Large intestine (tissue), 3 donors: ENCODE data around the gene BORCS5. TPM values are rescaled to one million over a fixed set of nuclear protein-coding genes. Genes with fewer than 3 reads are reported as not detected.
"Not testable (repeated sequence)": the region's sequence is repeated elsewhere in the genome, so short reads cannot be mapped to it uniquely, and the experiment has no call there.

ENCODE experiments used
- DNase-seq, 2 donors: peaks; one replicate each; pipeline versions ENCODE4 v3.0.0 to v3.0.0-alpha.2; 2013
- H3K27ac ChIP-seq: one replicate; pipeline ENCODE4 v1.5.1; 2013; ENCODE audit warnings: low read length
- H3K27me3 ChIP-seq: 2 replicates; pipeline ENCODE4 v1.6.1; 2013; ENCODE audit warnings: low read length; ENCODE audit not compliant: control insufficient read depth, insufficient read depth
- H3K36me3 ChIP-seq: 2 replicates; pipeline ENCODE4 v1.6.1; 2013; ENCODE audit warnings: low read length; ENCODE audit not compliant: control insufficient read depth, insufficient read depth
- H3K4me1 ChIP-seq: one replicate; pipeline ENCODE4 v1.6.1; 2013; ENCODE audit warnings: low read length; ENCODE audit not compliant: control insufficient read depth, insufficient read depth
- H3K4me3 ChIP-seq: one replicate; pipeline ENCODE4 v1.5.1; 2013; ENCODE audit warnings: low read length
- H3K9me3 ChIP-seq: one replicate; pipeline ENCODE4 v1.6.1; 2013; ENCODE audit warnings: mild to moderate bottlenecking, low read depth, low read length, moderate library complexity; ENCODE audit not compliant: control insufficient read depth
- WGBS: methylation state at CpG from one replicate; pipeline ENCODE4 v1.1.5; 2013; ENCODE audit warnings: low lambda C conversion rate; ENCODE audit not compliant: insufficient coverage; 5-methylcytosine and 5-hydroxymethylcytosine counted together
- polyA plus RNA-seq: library from polyadenylated mRNA; unstranded; fragments of 120-200 nt; gene quantifications from one replicate; pipeline ENCODE4 v1.2.1, GENCODE V29; 2013

Gene BORCS5
- polyA plus RNA-seq, 1 donor, result 6.4 TPM

GRCh38 chr12:12499909-12500604 is 143.2 kb downstream of the BORCS5 start:
- 96% methylated on average over 3 of the region's 5 CpGs for WGBS
- no peak overlapping the region for H3K27ac ChIP-seq

GRCh38 chr12:12501121-12501520 is 144.2 kb downstream of the BORCS5 start:
- no peak overlapping the region for H3K27ac ChIP-seq
- H3K4me3 ChIP-seq, result no peak overlapping the region
- no peaks in the 10 kb centered on the region for H3K9me3 ChIP-seq
- H3K4me1 ChIP-seq, result peaks cover 17% of the 10 kb centered on the region
- no peaks in the 10 kb centered on the region for H3K27me3 ChIP-seq
- peaks cover 18% of the 10 kb centered on the region for H3K36me3 ChIP-seq
- no CpG with 5 or more reads among the region's 3 CpGs for WGBS
- peak in 1 of 2 donors; percentile 6 for DNase-seq

More at GRCh38 chr12:12499909-12500604, 143.2 kb downstream of the BORCS5 start:
- H3K4me3 ChIP-seq, result no peak overlapping the region
- no peaks in the 10 kb centered on the region for H3K27me3 ChIP-seq
- peaks cover 23% of the 10 kb centered on the region for H3K36me3 ChIP-seq
- no peaks in the 10 kb centered on the region for H3K9me3 ChIP-seq
- peak in 1 of 2 donors; percentile 7 for DNase-seq
- H3K4me1 ChIP-seq, result peaks cover 9% of the 10 kb centered on the region

- not testable (repeated sequence) for H3K9me3 ChIP-seq, H3K27ac ChIP-seq, H3K4me3 ChIP-seq, H3K27me3 ChIP-seq, DNase-seq
- no CpG with 5 or more reads among the region's 7 CpGs for WGBS
- peaks cover 17% of the 10 kb centered on the region for H3K36me3 ChIP-seq
- H3K4me1 ChIP-seq, result peaks cover 22% of the 10 kb centered on the region
These were observed 145.4 kb downstream of the BORCS5 start for GRCh38 chr12:12502130-12502814.

- H3K4me3 ChIP-seq, result no peak overlapping the region
- H3K4me1 ChIP-seq, result peaks cover 22% of the 10 kb centered on the region
- no peak overlapping the region for H3K27ac ChIP-seq
- peaks cover 15% of the 10 kb centered on the region for H3K36me3 ChIP-seq
- H3K27me3 ChIP-seq, result no peaks in the 10 kb centered on the region
- no peaks in the 10 kb centered on the region for H3K9me3 ChIP-seq
- DNase-seq, result no peak
- no CpG with 5 or more reads among the region's 5 CpGs for WGBS
These were observed 145.9 kb downstream of the BORCS5 start for GRCh38 chr12:12502815-12503151.

- WGBS, result 93% methylated on average over 2 of the region's 9 CpGs
- no peak for DNase-seq
- no peak overlapping the region for H3K4me3 ChIP-seq
- peaks cover 15% of the 10 kb centered on the region for H3K36me3 ChIP-seq
- no peak overlapping the region for H3K27ac ChIP-seq
- peaks cover 22% of the 10 kb centered on the region for H3K4me1 ChIP-seq
- no peaks in the 10 kb centered on the region for H3K27me3 ChIP-seq
- no peaks in the 10 kb centered on the region for H3K9me3 ChIP-seq
These were observed 146.7 kb downstream of the BORCS5 start for GRCh38 chr12:12503384-12504078.

- 14% methylated on average over 5 of the region's 11 CpGs for WGBS
- H3K27ac ChIP-seq, result peak overlapping the region; percentile 60
- DNase-seq, result peak in 1 of 2 donors; percentile 64
- H3K4me3 ChIP-seq, result no peak overlapping the region
- peaks cover 8% of the 10 kb centered on the region for H3K36me3 ChIP-seq
- H3K4me1 ChIP-seq, result peaks cover 22% of the 10 kb centered on the region
- no peaks in the 10 kb centered on the region for H3K9me3 ChIP-seq
- H3K27me3 ChIP-seq, result no peaks in the 10 kb centered on the region
These were observed 148.9 kb downstream of the BORCS5 start for GRCh38 chr12:12505544-12506495.

DNA sequence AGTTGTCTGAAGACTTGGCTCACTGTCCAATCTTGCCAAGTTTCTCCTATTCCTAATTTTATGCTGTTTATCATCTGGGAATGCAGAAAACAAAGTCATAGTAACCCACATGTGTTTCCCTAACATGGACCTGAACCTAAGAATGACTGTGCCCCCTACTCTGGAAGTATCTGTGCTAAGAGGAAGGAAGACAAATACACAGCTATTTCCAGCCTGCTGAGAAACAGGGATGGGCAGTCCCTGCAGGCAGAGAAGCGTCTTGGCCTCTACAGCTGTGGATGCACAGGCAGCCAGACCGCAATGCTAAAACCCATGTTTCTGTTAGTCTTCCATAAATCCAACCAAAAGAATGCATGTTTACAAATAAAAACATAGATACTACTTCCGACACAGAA is 149.6 kb downstream of the BORCS5 start:
- Histone ChIP-seq H3K27ac (peak overlapping the region; percentile 60), H3K27me3 (no peaks in the 10 kb centered on the region), H3K36me3 (peaks cover 10% of the 10 kb centered on the region), H3K4me3 (no peak overlapping the region), H3K9me3 (no peaks in the 10 kb centered on the region), H3K4me1 (peaks cover 22% of the 10 kb centered on the region)
- DNase-seq, result peak in 1 of 2 donors; percentile 40
- 20% methylated on average over 1 of the region's 3 CpGs for WGBS

DNA sequence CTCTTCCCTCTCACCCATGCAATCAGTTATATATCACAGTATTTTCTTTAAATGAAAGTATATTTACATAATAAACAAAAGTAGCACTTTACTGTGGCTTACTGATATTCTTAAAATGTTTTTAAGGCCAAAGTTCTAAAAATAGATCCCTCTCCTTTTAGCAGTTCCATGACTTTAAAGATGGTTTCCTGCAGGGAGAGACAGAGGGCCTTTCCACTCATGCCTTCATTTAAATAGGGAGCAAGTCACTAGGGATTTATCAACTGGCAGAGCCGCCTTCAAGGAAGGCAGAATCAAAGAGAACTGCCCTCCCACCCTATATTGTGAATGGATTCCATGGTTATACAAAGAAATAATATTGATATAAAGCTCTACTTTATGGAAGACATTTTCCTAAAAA is 150.2 kb downstream of the BORCS5 start:
- DNase-seq, result no peak
- peaks cover 22% of the 10 kb centered on the region for H3K4me1 ChIP-seq
- no peaks in the 10 kb centered on the region for H3K27me3 ChIP-seq
- peaks cover 14% of the 10 kb centered on the region for H3K36me3 ChIP-seq
- H3K9me3 ChIP-seq, result no peaks in the 10 kb centered on the region
- no CpG with 5 or more reads among the region's 1 CpG for WGBS
- no peak overlapping the region for H3K27ac ChIP-seq
- no peak overlapping the region for H3K4me3 ChIP-seq

DNA sequence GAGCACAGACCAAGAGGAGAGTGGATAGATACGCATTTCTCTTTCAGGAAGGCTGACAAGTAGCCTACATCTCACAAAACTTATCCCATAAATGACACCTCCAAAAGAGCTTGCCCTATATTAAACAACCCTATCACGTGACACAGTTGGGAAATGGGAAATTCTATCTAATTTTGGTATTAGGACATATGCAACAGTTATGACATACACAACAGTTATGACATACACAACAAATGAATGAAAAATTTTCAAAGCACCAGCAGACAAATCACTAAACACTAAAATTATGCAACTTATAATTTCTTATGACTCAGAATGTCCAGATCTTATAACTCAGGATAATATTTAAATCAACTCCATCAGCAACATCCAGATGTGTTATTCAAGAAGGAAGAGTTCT is 151.7 kb downstream of the BORCS5 start:
- Histone ChIP-seq H3K4me3 (no peak overlapping the region), H3K4me1 (peaks cover 24% of the 10 kb centered on the region), H3K27me3 (no peaks in the 10 kb centered on the region), H3K9me3 (no peaks in the 10 kb centered on the region), H3K27ac (no peak overlapping the region), H3K36me3 (peaks cover 18% of the 10 kb centered on the region)
- DNase-seq, result no peak
- 83% methylated on average over 1 of the region's 2 CpGs for WGBS

GRCh38 chr12:12510141-12510540 is 153.3 kb downstream of the BORCS5 start:
- no peaks in the 10 kb centered on the region for H3K9me3 ChIP-seq
- peaks cover 23% of the 10 kb centered on the region for H3K36me3 ChIP-seq
- no CpG with 5 or more reads among the region's 2 CpGs for WGBS
- no peaks in the 10 kb centered on the region for H3K27me3 ChIP-seq
- H3K4me3 ChIP-seq, result no peak overlapping the region
- H3K27ac ChIP-seq, result no peak overlapping the region
- no peak for DNase-seq
- H3K4me1 ChIP-seq, result peaks cover 24% of the 10 kb centered on the region
